HG02588 (cell line): ENCODE results near the gene BICC1.

Experiments
- ATAC-seq: cut with Tn5 transposase; IDR thresholded peaks from one replicate; pipeline ENCODE4 v1.9.1; 2021; ENCODE audit warnings: mild to moderate bottlenecking, moderate library complexity; ENCODE audit not compliant: unreplicated experiment

The BICC1 gene

DNA sequence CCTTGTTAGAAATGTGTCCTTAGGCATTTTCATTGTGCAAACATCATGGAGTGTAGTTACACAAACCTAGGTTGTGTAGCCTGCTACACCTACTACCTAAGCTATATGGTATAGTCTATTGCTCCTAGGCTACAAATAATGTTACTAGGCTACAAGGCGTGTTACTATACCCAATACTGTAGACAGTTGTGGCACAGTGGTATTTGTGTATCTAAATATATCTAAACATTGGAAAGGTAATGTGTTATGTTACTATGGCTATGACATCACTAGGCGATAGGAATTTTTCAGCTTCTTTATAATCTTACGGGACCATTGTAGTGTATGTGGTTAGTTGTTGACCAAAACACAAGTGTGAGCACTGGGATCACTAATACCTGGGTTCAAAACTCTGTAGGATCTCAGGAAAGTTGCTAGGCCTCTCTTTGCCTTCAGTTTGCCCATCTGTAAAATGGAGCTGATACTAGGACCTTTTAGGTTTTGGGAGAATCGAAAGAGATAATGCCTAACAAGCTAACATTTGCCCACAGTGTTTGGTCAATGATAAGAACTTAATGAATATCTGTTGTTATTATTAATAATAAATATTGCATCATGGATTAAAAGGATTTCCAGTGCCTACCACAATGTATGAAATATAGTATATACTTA, 2.7 kb downstream of the BICC1 start:
- ATAC-seq = no peak

DNA sequence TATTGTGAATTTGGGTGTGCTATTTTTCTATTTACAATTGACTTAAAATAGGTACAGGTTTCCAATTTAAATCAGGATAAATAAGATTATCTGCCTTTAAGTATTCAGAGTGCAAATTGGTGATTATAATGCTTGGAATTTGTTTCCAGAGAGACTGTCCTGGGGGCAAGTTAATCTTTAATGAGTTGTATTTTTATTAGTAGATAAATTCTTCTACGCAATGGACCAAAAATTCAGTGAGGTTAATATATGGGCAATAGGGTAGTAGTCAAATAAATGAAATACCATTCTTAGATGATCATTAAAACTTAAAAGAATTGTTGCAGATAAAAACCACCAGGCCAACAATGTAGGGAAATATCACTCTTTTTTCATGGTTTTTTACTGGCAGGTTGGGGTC, 3.4 kb downstream of the BICC1 start:
- no peak for ATAC-seq

DNA sequence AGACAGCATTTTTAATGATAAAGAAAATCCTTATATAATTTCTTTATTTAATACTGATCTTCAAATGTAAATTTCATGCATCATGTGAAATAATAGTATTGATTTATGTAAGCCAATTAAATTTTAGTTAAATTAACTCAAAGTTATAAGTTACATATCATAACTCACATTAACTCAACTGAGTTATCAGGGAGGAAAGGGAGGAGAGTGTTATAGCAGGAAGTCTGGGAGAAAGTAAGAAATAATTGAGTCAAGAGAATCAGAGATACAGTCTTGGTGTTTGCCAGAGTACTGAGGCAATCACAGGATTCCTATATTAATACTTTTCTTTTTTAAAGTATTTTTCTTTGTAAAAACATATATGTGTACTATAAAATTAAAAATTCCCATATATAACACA, 4.0 kb downstream of the BICC1 start:
- ATAC-seq = no peak

DNA sequence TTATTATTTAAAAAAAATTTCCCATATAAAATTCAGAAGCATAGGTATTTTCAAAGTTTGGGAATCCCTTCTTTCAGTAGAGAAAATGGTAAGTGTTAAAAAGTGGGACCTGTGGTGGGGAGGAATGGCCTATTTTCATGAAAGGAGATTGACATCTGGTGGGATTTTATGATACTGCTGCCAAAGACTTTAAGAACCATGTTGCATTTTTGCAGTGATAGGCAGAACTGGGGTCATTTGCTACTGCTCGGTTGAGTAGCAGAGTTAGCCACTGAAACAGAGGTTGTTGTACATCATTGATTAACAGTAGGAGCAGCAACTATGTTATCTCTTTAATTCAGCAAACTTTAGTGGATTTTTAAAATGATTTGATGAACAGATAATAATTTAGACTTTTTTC, 4.4 kb downstream of the BICC1 start:
- no peak for ATAC-seq

DNA sequence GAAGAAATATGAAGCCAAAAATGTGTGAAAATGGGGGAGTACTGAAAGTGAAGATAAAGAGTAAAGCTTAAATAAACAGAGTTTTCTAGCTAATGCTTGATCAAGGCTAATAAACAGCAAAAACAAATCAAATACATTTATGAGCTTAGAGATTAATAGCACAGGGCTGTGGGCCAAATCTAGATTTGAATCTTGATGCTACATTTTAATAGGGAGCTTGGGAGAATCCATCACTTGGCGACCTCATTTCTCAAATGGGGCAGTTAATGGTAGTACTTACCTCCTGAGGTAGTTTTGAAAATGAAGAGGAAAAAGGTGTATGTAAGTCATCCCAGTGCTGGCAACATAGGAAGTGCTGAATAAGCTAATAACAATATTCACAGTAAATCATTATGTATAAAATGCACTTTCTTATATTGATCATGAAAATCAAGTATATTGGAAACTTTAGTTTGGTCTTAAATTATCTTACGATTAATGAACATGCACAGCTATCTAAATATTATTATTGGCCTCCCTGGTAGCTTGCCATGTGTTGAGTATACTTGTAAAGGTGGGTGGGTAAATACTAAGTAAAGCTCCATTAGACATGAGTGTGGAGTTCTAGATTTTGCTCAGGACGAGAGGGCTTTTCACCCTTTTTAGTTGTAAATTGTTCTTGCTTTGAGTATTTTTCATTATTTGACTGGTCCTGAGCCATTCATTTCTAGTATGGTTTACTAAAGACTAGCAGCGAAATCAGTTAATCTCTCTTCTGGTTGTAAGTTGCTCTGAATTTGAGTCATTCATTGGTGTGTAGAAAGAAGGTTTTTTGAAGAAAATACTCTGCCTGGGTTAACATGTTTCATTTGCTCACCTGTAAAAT, 5.1 kb downstream of the BICC1 start:
- ATAC-seq = no peak

DNA sequence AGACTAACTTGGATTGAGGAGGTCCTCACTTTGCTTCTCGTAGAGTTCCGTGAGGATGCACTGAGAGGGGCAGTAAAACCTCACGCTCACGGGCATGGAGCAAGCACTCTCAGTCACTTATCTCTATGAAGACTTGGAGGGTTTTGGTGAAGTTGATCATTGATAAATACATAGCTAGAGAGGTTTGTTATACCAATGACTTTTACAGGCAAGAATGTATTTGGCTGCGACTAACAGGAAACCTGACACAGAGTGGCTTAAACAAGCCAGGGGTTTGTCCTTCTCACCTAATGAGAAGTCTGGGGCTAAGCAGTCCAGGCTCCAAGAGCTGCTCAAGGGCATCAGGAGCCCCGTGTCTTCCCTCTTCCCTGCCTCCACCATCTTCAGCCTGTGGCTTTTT, 6.1 kb downstream of the BICC1 start:
- no peak for ATAC-seq

DNA sequence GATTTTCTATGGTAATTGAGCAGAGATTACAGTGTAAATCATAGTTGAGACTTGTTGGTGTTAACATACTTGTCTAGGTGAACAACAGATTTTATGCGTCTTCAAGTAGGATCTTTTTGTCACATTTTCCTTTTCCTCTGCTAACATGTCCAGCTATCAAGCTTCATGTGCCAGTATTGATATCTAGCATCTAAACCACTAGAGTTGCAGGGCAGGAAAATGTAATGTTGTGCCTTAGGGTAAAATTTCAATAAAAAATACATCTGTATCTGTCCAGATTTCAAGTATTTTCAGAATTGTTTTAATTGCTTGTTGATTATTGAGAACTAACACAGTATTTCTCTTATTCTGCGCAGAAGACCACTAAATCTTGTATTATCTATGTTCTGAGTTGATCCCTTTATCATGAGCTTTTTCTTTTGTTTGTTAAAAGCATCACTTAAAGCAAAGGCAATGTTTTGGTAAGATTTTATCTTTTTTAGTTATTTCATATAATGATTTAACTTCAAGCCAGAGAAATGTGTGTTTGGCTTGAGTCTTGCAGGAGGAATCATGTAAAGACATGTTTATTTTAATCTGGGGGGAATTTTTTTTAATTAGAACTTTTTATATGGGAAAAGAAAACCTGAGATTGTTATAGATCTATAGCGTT, 16.5 kb downstream of the BICC1 start:
- no peak for ATAC-seq

DNA sequence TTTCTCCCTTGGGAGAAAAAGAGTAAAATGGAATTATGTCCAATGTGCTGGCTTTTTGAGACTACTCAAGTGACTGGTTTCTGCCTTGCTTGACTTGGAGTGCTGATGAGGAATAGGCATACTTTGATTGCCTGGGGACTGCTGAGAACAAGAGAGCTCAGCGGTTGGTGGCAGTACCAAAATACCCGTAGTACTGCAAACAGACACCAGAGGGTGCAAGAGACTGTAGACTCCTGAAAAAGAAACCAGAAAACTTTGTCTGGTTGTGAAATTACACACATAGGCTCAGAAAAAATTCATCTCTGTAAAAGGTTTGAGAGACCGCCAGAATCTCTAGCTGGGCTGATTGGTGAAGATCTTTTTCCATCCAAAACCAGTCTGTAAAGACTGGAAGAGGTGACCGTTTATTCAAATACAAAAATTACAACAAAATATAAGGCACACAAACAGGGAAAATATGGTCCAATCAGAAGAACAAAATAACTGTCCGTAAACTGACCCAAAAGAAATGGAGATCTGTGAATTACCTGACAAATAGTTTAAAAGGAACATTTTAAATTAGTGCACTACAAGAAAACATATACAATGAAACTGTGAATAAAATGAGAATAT, 18.5 kb downstream of the BICC1 start:
- ATAC-seq = peak; percentile 100

DNA sequence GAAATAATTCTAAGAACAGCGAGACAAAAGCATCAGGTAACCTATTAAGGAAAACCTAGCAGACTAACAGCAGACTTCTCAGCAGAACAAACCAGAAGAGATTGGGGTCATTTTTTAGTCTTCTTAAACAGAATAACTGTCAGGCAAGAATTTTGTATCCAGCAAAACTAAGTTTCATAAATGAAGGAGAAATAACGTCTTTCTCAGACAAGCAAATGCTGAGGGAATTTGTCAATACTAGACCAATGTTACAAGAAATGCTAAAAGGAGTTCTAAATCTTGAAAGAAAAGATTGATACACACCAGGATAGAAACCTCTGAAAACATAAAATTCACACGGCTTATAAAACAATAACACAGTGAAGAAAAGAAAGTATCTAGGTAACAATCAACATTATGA, 22.6 kb downstream of the BICC1 start:
- no peak for ATAC-seq

DNA sequence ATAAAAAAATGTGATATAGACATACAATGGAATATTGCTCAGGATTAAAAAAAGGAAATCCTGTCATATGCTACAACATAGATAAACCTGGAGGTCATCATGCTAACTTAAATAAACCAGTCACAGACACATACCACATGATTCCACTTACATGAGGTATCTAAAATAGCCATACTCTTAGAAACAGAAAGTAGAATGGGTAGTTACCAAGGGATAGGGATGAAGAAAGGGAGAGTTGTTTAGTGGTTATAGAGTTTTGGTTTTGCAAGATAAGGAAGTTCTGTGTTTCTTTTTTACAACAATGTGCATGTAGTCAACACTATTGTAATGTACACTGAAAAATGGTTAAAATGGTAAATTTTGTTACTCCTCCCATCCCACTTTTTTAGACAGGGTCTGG, 30.5 kb downstream of the BICC1 start:
- no peak for ATAC-seq

DNA sequence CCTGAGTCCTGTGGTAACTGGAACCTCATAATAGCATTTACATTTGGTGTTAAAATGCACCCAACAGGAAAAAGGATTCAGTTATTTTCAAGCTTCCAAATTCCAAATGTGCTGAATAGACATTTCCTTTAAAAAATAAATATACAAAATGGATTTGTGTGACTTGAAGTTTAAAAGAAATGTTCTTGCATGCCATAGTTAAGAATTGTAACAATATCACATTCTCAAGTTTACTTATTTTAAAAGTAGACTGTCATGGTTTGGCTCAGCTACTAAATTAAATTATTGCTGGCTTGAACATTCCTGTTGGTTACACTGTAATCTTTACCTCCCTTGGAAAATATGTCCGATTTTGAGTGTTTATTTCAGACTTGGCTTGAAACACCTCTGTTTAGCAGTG, 31.5 kb downstream of the BICC1 start:
- no peak for ATAC-seq

DNA sequence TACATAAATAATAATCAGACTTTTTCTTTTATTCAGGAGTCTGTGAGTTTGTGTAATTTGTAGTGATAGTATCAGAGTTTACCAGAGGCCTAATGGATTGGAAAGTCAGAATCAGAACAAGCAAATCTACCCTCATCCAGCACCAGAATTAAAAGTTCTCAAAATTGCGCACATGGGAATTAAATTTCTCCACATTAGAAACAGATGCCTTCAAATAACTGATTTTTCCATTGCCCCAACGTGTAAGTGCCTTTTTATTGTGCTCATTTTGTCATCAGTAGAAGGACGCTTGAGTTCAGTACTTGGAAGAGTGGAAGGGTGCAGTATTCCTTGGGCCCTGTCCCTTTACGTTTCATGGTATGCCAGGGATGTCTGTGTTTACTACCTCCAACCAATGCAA, 32.8 kb downstream of the BICC1 start:
- no peak for ATAC-seq

DNA sequence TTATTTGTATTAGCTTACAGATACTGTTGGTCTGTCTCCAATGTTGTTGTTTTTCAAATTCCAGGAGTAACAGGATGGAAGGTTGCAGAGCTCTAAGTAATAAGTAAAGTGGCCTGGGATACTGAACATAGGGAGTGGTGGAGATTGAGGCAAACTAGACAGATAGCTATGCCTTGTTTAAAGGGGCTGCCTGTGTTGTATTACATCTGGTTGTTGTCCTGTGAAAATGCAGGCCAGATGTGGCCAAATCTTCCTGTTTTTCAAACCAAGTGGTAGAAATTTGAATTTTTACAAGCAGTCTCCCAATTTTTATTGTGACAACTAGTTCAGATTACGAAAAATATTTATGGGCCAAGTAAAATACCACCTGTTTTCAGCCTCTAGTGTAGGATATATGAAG, 33.5 kb downstream of the BICC1 start:
- no peak for ATAC-seq

DNA sequence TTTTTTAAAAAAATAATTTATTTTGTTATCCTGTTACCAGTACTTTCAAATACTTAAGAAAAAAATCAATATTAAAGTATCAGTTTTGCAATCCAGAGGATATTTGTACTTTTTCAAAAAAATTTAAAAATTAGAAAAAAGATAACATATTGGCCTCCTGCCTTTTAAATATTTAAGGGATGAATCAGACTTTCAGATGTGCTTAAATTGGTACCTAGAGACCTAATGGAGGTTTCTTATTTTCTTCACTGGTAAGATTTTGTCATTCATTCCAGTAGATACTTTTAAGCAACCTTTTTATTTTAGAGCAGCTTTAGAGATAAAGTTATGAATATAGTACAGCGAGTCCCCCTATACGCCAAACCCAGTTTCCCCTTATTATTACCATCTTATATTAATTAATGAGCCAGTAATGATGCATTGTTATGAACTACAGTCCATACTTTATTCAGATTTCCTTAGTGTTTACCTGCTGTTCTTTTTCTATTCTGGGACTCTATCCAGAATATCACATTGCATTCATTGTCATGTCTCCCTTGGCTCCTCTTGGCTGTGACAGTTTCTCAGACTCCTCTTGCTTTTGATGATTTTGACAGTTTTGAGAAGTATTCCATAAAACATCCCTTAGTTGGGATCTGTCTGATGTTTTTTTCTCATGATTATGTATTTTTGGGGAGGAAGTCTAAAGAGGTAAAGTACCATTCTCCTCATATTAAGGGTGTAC, 34.2 kb downstream of the BICC1 start:
- ATAC-seq = no peak

DNA sequence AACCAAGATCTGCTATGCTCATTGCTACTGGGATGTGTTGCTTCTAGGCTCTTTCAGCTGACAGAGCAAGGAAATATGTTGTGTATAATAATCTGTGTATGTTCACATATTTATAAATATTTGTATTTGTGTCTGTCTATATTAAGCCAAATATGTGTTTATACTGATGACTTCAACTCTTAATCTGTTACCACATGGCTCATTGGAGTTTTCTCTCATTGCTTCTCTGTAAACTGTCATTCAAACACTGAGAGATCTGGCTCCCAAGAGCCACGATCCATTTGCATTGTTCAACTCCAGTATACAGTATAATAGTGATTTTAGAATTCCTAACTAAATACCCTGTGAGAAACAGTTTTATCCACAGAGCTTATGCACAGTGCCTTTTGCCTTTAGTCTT, 35.3 kb downstream of the BICC1 start:
- ATAC-seq = no peak

DNA sequence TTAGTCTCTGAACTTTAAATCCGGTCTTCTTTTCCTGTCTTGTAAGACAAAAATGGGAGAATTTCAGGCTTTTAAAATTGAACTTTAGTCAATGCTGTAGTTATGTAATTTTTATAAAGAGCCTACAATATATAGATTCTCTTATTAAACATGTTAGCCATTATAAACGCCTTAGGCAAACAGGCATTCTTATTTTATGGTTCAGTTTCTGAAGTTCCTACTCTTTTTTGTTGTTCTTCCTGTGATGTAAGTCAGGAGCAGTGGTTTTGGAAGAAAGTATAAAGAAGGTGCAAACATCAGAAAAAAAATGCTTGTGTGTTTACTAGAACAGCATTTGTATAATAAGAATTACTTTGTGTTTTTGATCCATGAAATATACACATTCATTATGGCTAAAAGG, 41.6 kb downstream of the BICC1 start:
- no peak for ATAC-seq

DNA sequence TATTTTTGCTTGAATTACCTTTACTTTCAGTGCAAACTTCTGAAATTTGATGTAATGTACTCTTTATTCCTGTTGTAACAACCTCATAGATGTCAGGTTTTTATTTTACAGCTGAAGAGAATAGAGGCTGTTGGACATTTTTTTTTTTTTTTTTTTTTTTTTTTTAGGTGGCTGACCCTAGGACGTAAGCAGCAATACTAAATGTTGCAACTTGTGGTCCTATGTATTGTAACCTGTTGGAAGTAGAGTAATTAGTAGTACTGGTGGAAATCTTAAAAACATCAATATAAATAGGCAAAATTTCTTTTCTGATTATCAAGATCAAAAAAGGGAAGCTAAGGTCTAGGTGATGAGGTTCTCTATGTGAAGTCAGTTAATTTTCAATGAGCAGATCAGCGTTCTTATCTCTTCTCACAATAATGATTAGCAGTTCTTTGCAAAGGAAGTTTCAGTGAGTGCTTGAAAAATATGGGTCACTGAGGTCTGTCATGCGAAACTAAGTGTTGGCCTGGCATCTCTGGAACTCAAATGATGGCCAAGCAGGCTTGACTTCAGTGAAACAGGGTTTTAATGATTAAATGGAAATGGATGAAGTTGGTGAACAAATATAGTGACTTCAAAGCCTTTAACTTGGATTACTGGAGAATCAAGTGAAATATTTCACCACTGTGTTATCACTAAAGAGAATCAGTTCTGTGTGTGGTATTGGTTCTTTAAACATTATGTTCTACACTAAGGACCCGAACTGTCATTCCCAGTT, 42.7 kb downstream of the BICC1 start:
- ATAC-seq = no peak

DNA sequence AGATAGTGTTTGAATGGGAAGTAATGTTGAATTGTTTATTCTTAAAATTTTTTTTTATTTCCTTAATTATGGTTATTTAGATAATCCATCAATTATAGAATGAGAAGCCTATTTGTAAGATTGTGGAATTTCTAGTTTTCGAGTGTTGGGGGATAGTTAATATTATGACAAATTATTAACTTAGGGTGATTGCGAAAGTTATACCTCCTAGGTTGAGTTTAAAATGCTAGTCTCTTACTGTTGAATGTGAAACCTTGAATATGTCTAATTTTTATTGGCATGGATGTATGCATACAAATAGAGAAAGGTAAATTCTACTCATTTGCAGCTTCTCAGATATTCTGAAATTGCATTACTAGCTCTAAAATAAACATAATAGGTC, 43.2 kb downstream of the BICC1 start:
- ATAC-seq = no peak

DNA sequence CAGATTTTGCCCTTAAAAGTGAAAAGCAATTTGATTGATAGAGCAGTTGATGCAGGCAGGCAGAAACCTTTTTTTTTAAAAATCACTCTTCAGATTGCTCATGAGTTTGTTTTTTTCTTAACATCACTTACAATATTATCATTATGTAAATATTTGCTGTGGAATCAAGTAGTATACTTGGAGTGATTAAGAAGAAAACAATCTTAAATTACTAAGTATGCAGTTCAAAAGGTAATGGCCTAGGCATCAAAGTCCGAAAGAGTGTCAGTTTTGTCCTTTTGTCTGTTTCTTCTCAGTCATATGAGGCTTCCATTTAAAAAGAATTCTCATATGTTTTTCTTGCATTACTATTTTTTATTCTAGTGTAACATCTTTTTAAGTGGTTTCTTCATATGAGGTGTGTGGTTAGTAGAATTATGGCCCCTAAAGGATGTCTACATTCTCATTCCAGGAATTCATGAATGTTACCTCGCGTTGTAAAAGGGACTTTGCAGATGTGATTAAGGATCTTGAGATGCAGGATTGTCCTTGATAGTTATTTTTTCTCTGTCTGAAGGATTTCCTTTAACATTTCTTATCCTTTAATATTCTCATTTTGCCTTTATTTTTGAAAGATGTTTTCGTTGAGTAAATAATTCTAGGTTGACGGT, 44.0 kb downstream of the BICC1 start:
- no peak for ATAC-seq

DNA sequence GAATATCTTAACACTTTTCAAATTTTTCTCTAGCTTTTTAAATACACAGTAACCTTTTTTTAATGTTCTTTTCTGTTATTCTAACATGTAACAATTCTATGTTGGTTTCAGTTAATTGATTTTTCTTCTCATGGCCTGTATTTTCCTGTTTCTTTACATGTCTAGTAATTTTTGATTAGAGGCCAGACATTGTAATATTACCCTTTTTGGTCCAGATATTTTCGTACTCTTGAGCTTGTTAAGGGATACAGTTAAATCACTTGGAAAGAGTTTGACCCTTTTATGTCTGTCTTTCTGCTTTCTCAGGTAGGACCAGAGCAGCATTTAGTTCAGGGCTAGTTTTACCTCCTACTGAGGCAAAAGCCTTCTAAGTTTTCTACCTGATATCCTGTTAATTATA, 45.0 kb downstream of the BICC1 start:
- no peak for ATAC-seq
